HTR-8/SVneo (cell line): ENCODE results near the gene COPA.
A peak's percentile ranks its signal among the peaks of the same experiment; 100 is the strongest.

Experiments used
- DNase-seq: peaks from one replicate; pipeline ENCODE4 v3.0.0; 2011; ENCODE audit warnings: low spot score, mixed read lengths; ENCODE audit not compliant: insufficient read length
- FAIRE-seq: peaks from 2 replicates; lab custom pipeline; 2011; peaks lifted over from hg19 to GRCh38; lab: Jason Lieb, UNC

Gene COPA

GRCh38 chr1:160284220-160284781 is 58.7 kb downstream of the COPA start:
- DNase-seq (no peak), FAIRE-seq (no peak)

GRCh38 chr1:160282807-160283206 is 60.2 kb downstream of the COPA start:
- DNase-seq (no peak), FAIRE-seq (no peak)

- FAIRE-seq, result no peak
Observed at GRCh38 chr1:160277987-160278386, 65.1 kb downstream of the COPA start.

GRCh38 chr1:160277330-160277729 is 65.7 kb downstream of the COPA start:
- FAIRE-seq (no peak), DNase-seq (no peak)

More at GRCh38 chr1:160277987-160278386, 65.1 kb downstream of the COPA start:
- no peak for DNase-seq

GRCh38 chr1:160271025-160271424 is 72.0 kb downstream of the COPA start:
- DNase-seq (no peak), FAIRE-seq (no peak)

GRCh38 chr1:160267284-160267991 is 75.6 kb downstream of the COPA start:
- FAIRE-seq (no peak), DNase-seq (no peak)

GRCh38 chr1:160264795-160265307 is 78.2 kb downstream of the COPA start:
- FAIRE-seq, result no peak
- no peak for DNase-seq

GRCh38 chr1:160261893-160262794 is 80.9 kb downstream of the COPA start, which contains the start of gene DCAF8:
Gene DCAF8, minus strand, starts transcription at chr1:160262549. Its CDS starts 18,541 bp downstream, at chr1:160244008.
- DNase-seq, result peak; percentile 93
- FAIRE-seq, result peak; percentile 63

GRCh38 chr1:160261556-160261892 is 81.5 kb downstream of the COPA start:
- DNase-seq (no peak), FAIRE-seq (no peak)

- FAIRE-seq (no peak), DNase-seq (no peak)
Observed at GRCh38 chr1:160260406-160261382, 82.4 kb downstream of the COPA start.

GRCh38 chr1:160258177-160258798 is 84.8 kb downstream of the COPA start:
- no peak for FAIRE-seq
- no peak for DNase-seq

- FAIRE-seq (no peak), DNase-seq (no peak)
Observed at GRCh38 chr1:160257411-160258015, 85.5 kb downstream of the COPA start.

GRCh38 chr1:160256396-160257046 is 86.5 kb downstream of the COPA start:
- FAIRE-seq, result no peak
- DNase-seq, result peak; percentile 10

- FAIRE-seq, result no peak
- DNase-seq, result no peak
Observed at GRCh38 chr1:160255781-160256300, 87.2 kb downstream of the COPA start.

GRCh38 chr1:160251687-160252526 is 91.1 kb downstream of the COPA start:
- DNase-seq, result peak; percentile 61

GRCh38 chr1:160251011-160251410 is 92.0 kb downstream of the COPA start:
- no peak for DNase-seq
- no peak for FAIRE-seq

More at GRCh38 chr1:160251687-160252526, 91.1 kb downstream of the COPA start:
- FAIRE-seq, result no peak

GRCh38 chr1:160247053-160247452 is 96.0 kb downstream of the COPA start:
- DNase-seq (no peak), FAIRE-seq (no peak)
